Retinal pigment epithelial cell (primary cell): ENCODE data around the gene NPPA.

Experiments used
- DNase-seq: peaks from one replicate; pipeline ENCODE4 v3.0.0-alpha.2; 2010; ENCODE audit warnings: low read depth
- H3K4me3 ChIP-seq: 2 replicates; pipeline ENCODE4 v1.5.1; 2011; ENCODE audit warnings: mild to moderate bottlenecking, low read length, control low read depth, moderate library complexity
- TF ChIP-seq, protein P1 (sequence below): conservative IDR thresholded peaks from 2 replicates; pipeline ENCODE4 v1.5.1; 2011; ENCODE audit warnings: low read depth, low read length, control low read depth, inconsistent platforms

Gene NPPA

GRCh38 chr1:11800756-11801433, 46.7 kb downstream of the NPPA start:
- no peak overlapping the region for H3K4me3 ChIP-seq
- TF ChIP-seq, protein P1, sequence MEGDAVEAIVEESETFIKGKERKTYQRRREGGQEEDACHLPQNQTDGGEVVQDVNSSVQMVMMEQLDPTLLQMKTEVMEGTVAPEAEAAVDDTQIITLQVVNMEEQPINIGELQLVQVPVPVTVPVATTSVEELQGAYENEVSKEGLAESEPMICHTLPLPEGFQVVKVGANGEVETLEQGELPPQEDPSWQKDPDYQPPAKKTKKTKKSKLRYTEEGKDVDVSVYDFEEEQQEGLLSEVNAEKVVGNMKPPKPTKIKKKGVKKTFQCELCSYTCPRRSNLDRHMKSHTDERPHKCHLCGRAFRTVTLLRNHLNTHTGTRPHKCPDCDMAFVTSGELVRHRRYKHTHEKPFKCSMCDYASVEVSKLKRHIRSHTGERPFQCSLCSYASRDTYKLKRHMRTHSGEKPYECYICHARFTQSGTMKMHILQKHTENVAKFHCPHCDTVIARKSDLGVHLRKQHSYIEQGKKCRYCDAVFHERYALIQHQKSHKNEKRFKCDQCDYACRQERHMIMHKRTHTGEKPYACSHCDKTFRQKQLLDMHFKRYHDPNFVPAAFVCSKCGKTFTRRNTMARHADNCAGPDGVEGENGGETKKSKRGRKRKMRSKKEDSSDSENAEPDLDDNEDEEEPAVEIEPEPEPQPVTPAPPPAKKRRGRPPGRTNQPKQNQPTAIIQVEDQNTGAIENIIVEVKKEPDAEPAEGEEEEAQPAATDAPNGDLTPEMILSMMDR: no peak
- DNase-seq: no peak

GRCh38 chr1:11800391-11800755, 47.2 kb downstream of the NPPA start:
- DNase-seq: no peak
- H3K4me3 ChIP-seq: no peak overlapping the region
- TF ChIP-seq, protein P1: no peak

DNA sequence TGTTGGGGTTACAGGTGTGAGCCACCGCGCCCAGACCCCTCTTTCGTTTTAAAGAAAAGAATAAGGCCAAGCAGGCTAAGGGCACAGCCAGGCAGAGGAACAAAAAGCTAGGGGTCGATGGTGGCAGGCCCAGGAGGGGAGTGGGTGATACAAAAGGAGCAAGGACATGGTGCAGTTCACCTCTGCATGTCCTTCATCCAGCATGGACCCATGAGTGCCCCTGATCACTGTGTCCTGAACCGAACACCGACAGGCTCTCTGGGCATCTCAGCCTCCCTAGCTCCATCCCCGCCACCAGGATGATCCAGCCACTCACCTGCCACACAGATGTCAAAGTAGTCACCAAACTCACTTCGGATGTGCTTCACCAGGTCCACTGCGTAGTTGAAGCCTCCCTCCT, 47.7 kb downstream of the NPPA start:
- TF ChIP-seq, protein P1: no peak
- DNase-seq: no peak
- no peak overlapping the region for H3K4me3 ChIP-seq

DNA sequence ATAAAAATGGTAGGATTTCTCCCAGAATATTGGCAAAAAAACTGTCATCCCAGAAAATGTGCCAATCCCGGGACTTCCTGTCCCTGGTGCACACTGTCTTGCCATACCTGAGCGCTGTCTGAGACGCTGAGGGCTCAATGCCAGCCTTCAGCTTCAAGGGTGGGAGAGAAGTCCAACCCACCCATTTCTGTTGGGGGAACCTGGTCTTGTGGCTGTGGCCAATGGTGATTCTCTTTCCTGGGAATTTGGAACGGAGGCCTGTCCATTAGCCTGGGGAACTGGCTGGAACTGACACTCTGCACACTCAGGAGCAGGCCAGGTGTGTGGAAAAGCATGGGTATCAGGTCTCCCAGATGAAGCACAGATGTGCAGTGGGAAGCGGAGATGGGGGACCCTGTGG, 48.5 kb downstream of the NPPA start:
- TF ChIP-seq, protein P1: no peak
- H3K4me3 ChIP-seq: no peak overlapping the region
- DNase-seq: no peak

DNA sequence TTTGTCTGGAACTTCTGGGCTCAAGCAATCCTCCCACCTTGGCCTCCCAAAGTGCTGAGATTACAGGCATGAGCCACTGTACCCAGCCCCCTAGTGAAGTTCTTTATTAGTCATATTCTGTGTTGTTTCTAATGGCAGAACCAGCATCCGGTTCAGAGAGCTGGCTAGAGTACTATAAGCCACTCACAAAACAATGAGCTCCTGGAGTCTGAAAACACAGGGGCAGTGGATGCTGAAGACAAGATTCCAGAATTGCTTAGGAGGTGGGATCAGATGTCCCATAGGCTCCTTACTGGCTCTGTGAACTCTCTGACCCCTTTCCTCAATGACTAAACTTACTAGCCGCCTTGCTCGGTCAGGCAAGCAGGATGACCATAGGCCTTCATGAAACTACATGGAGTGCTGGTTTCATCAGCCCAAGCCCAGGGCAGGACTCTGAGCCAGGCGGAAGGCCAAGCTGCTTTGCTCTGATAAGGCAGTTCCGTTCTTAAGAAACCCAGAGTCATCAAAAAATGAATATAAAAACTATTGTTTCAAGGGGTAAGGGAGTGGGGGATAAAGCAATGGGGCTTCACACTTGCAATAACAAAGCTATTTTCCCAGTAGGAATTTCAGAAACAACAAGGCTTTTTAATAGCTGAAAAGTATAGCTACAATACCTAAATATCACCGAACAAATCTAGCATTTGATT, 49.9 kb downstream of the NPPA start:
- TF ChIP-seq, protein P1: no peak
- DNase-seq: no peak
- H3K4me3 ChIP-seq: no peak overlapping the region

DNA sequence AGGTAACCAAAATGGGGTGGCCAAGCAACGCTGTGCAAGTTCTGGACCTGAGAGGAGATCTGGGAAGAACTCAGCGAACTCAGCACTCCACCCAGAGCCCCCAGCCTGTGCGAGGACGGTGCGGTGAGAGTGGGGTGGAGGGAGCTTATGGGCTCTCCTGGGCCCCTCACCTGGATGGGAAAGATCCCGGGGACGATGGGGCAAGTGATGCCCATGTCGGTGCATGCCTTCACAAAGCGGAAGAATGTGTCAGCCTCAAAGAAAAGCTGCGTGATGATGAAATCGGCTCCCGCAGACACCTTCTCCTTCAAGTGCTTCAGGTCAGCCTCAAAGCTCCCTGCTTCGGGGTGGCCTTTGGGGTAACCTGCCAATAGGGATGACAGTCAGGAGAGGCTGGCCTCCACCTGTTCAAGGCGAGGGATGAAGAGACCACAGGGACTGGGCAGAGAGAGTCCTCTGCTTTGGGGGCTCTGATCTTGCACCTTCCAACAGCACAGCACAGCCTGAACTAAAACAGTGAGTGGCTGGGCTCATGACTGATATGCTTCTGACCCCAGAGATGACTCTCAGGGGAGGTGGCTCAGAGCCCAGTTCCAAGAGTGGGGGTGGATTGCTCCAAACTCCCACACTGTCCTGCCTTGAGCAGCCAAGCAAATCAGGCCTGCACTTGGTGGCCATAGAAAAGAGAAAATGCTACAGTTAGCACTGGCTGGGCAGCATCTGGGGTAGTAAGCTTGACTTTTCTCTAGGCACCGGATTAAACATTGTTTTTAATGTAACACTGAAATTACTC, 51.4 kb downstream of the NPPA start:
- TF ChIP-seq, protein P1: no peak
- H3K4me3 ChIP-seq: no peak overlapping the region
- DNase-seq: no peak
